ENCODE results near the gene PRKAG3.
A peak's percentile ranks its signal among the peaks of the same experiment; 100 is the strongest.
"Not testable (repeated sequence)": the region's sequence is repeated elsewhere in the genome, so short reads cannot be mapped to it uniquely, and the experiment has no call there.

PRKAG3 gene

GRCh38 chr2:218863021-218863520, 31.5 kb upstream of the PRKAG3 start:
- DNase-seq (ENCODE audit: low read depth), result no peak

GRCh38 chr2:218861645-218862318, 30.2 kb upstream of the PRKAG3 start:
- DNase-seq (ENCODE audit: low read depth), result no peak

- no peak for DNase-seq (ENCODE audit: low read depth)
Measured at GRCh38 chr2:218860950-218861381, 29.4 kb upstream of the PRKAG3 start.

GRCh38 chr2:218859988-218860831, 28.6 kb upstream of the PRKAG3 start:
- no peak for DNase-seq (ENCODE audit: low read depth)

- no peak for DNase-seq (ENCODE audit: low read depth)
Measured at GRCh38 chr2:218859556-218859987, 28.0 kb upstream of the PRKAG3 start, which contains the start of gene WNT6. WNT6 (plus strand) TSS chr2:218859805; CDS start chr2:218860038, 233 bp downstream.

GRCh38 chr2:218858671-218859555, 27.3 kb upstream of the PRKAG3 start:
- DNase-seq (ENCODE audit: low read depth), result no peak

GRCh38 chr2:218858138-218858445, 26.5 kb upstream of the PRKAG3 start:
- no peak for DNase-seq (ENCODE audit: low read depth)

- no peak for DNase-seq (ENCODE audit: low read depth)
Measured at GRCh38 chr2:218857371-218858137, 26.0 kb upstream of the PRKAG3 start.

GRCh38 chr2:218856896-218857243, 25.3 kb upstream of the PRKAG3 start:
- no peak for DNase-seq (ENCODE audit: low read depth)

GRCh38 chr2:218856167-218856895, 24.7 kb upstream of the PRKAG3 start:
- DNase-seq (ENCODE audit: low read depth), result no peak

- no peak for DNase-seq (ENCODE audit: low read depth)
Measured at GRCh38 chr2:218855305-218856166, 23.9 kb upstream of the PRKAG3 start.

- no peak for DNase-seq (ENCODE audit: low read depth)
Measured at GRCh38 chr2:218854860-218855259, 23.3 kb upstream of the PRKAG3 start.

- peak; percentile 27 for DNase-seq (ENCODE audit: low read depth)
Measured at GRCh38 chr2:218853766-218854165, 22.2 kb upstream of the PRKAG3 start.

GRCh38 chr2:218852911-218853667, 21.5 kb upstream of the PRKAG3 start:
- DNase-seq (ENCODE audit: low read depth), result peak; percentile 27

- DNase-seq (ENCODE audit: low read depth), result no peak
Measured at GRCh38 chr2:218851286-218851685, 19.7 kb upstream of the PRKAG3 start.

GRCh38 chr2:218850796-218851195, 19.2 kb upstream of the PRKAG3 start:
- DNase-seq (ENCODE audit: low read depth), result no peak

GRCh38 chr2:218849721-218850120, 18.1 kb upstream of the PRKAG3 start:
- no peak for DNase-seq (ENCODE audit: low read depth)

GRCh38 chr2:218846963-218847362, 15.4 kb upstream of the PRKAG3 start:
- DNase-seq (ENCODE audit: low read depth), result not testable (repeated sequence)

- DNase-seq (ENCODE audit: low read depth), result not testable (repeated sequence)
Measured at GRCh38 chr2:218844334-218844733, 12.7 kb upstream of the PRKAG3 start.
